ENCODE data around the gene MED12. TPM values are rescaled to one million over a fixed set of nuclear protein-coding genes. Genes with fewer than 3 reads are reported as not detected.
A peak's percentile ranks its signal among the peaks of the same experiment; 100 is the strongest.
"Not testable (repeated sequence)": the region's sequence is repeated elsewhere in the genome, so short reads cannot be mapped to it uniquely, and the experiment has no call there.

MED12 gene
- total RNA-seq, 3 donors from 2014 or later: 34.4 to 55.4 (median 47.8) TPM

DNA sequence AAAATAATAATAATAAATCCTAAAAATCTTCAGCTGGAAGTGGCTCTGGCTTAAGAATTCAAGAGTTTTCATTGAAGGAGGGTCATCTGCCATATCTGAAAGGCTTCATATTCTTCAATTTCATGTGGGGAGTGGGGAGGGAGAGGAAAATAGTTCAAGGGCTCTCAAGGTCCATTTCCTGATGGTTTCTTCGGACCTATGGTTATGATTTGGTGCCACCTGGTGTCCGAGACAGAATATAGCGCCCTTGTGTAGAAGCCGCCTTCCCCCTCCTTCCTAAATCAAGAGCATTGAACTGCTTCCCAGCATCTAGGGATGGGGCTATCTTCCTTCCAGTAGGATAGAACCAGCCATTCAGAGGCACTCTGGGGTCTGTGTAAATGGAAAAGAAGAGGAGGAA is 60.5 kb downstream of the MED12 start:
- Histone ChIP-seq H3K4me3 (no peak overlapping the region), H3K36me3 (ENCODE audit: low read depth) (no peaks in the 10 kb centered on the region), H3K9me3 (no peaks in the 10 kb centered on the region), H3K4me1 (ENCODE audit: low read depth) (no peaks in the 10 kb centered on the region)
- TF ChIP-seq, protein P1, sequence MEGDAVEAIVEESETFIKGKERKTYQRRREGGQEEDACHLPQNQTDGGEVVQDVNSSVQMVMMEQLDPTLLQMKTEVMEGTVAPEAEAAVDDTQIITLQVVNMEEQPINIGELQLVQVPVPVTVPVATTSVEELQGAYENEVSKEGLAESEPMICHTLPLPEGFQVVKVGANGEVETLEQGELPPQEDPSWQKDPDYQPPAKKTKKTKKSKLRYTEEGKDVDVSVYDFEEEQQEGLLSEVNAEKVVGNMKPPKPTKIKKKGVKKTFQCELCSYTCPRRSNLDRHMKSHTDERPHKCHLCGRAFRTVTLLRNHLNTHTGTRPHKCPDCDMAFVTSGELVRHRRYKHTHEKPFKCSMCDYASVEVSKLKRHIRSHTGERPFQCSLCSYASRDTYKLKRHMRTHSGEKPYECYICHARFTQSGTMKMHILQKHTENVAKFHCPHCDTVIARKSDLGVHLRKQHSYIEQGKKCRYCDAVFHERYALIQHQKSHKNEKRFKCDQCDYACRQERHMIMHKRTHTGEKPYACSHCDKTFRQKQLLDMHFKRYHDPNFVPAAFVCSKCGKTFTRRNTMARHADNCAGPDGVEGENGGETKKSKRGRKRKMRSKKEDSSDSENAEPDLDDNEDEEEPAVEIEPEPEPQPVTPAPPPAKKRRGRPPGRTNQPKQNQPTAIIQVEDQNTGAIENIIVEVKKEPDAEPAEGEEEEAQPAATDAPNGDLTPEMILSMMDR (IDR thresholded peaks at IDR 0.05): no peak
- ATAC-seq (peak; percentile 63), DNase-seq (peak in 2 of 3 donors; percentile 34 to 68)
- intact Hi-C loops (cut with DNase I, micrococcal nuclease): no loop called here

GRCh38 chrX:71180579-71181265 is 62.3 kb downstream of the MED12 start:
- DNase-seq; H3K4me3 ChIP-seq; H3K36me3 ChIP-seq (ENCODE audit: low read depth); intact Hi-C loops (cut with DNase I, micrococcal nuclease); ATAC-seq; H3K4me1 ChIP-seq (ENCODE audit: low read depth); H3K9me3 ChIP-seq: not testable (repeated sequence)

DNA sequence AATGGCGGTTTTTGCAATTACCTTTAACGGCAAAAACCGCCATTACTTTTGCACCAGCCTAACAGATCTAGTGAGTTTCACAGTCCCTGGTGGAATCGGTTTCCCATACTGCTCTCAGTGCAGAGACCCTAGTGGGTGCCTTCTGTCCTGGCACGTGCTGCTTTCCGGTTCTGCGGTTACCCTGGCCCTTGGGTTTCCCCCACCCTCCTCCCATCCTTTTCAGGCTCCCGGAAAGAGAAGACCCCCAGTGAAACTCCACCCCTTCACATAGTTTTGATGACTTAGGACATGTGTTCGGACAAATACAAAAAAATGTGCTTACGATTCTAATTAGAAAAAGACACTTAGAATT is 63.1 kb downstream of the MED12 start:
- TF ChIP-seq, protein P1 (IDR thresholded peaks at IDR 0.05): no peak
- ATAC-seq (peak; percentile 17), DNase-seq (peak in 2 of 3 donors; percentile 32 to 33)
- H3K4me1 ChIP-seq (ENCODE audit: low read depth): no peaks in the 10 kb centered on the region
- intact Hi-C loops (cut with DNase I, micrococcal nuclease): no loop called here
- no peaks in the 10 kb centered on the region for H3K9me3 ChIP-seq
- H3K4me3 ChIP-seq: no peak overlapping the region
- no peaks in the 10 kb centered on the region for H3K36me3 ChIP-seq (ENCODE audit: low read depth)

DNA sequence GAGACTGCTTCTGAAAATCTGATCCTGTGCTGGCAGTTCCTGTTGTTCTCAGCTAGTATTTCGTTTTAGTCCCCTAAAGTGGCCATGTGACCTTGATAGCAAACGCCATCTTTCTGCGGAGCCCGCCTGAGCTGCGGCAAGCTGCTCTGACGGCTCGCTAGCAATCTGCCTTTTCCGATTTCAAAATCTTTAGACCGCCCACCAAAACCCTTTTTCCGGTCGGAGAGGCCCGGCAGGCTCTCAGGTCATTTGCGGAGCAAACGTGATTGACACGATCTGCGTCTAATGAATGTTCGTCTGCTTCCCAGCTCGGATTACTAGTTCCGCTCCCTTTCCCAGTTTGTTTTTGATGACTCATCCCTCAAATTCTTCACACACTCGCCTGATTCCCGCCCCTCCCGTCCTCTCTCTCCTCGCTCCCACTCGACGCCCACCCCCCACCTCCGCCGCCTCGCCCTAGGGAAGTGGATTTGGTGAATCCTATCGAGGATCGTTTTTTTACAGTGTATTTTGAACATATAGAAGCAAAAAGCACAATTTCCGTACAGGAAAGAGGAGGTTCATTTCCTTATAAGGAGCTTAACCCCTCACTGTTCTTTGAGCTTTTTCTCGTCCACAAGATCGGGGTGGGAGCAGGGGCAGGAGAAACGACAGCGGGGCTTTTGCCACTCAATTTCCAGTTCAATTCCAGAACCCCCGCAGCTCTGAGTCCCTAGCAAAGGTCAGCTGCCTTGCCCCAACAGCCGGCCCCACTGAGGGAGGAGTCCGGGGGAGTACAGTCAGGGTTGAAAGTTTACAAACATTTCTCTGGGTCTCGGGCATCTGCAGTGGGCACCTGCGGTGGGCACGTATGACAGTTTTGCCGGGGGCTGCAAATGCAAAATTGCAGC is 63.8 kb downstream of the MED12 start:
- H3K36me3 ChIP-seq (ENCODE audit: low read depth): no peaks in the 10 kb centered on the region
- TF ChIP-seq, protein P1 (IDR thresholded peaks at IDR 0.05): no peak
- no peak overlapping the region for H3K4me3 ChIP-seq
- H3K9me3 ChIP-seq: no peaks in the 10 kb centered on the region
- no peaks in the 10 kb centered on the region for H3K4me1 ChIP-seq (ENCODE audit: low read depth)
- peak; percentile 96 for ATAC-seq
- intact Hi-C loops (cut with DNase I, micrococcal nuclease): no loop called here
- peak; percentile 80 to 88 (median 87) for DNase-seq

DNA sequence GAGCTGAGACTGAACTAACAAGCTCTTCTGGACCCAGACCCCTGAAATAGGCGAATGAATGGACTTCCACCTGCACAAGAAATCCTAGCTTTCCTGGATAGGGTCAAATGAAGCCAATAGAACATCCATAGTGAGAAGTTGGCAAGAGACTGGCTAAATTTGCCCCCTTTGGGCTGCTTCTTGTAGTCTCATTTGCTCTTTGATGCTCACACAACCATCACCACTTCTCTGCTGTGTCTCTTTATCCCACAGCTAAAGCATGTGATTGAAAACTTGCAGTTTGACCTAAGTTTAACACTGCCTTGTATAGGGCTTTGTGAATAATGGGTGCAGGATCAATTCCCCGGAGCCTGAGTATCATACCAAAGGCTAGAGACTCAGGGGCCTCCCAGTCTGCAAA is 64.5 kb downstream of the MED12 start:
- DNase-seq: no peak
- H3K36me3 ChIP-seq (ENCODE audit: low read depth): no peaks in the 10 kb centered on the region
- H3K9me3 ChIP-seq: no peaks in the 10 kb centered on the region
- TF ChIP-seq, protein P1 (IDR thresholded peaks at IDR 0.05): no peak
- no peak overlapping the region for H3K4me3 ChIP-seq
- intact Hi-C loops (cut with DNase I, micrococcal nuclease): no loop called here
- no peaks in the 10 kb centered on the region for H3K4me1 ChIP-seq (ENCODE audit: low read depth)
- ATAC-seq: no peak

DNA sequence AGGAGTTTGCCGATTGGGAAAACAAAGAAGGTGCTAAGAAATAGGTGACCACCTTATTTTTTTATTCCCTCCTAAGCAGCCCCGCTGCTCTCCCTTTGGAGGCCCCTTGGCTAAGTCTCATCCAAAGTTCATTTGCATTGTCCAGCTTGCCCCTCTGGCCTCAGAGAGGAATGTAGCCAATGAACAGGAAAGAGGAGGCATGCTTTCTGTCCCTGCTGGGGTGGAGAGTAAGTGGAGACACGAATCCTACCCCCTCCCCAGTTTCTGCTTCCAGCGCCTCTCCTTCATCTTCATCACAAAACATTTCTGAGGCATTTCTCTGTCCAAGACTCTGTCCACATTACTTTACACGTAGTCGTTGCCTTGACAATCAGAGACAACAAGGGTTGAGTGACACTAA is 64.9 kb downstream of the MED12 start:
- DNase-seq: no peak
- intact Hi-C loops (cut with DNase I, micrococcal nuclease): no loop called here
- no peak for ATAC-seq
- Histone ChIP-seq H3K4me1 (ENCODE audit: low read depth) (no peaks in the 10 kb centered on the region), H3K36me3 (ENCODE audit: low read depth) (no peaks in the 10 kb centered on the region), H3K9me3 (no peaks in the 10 kb centered on the region), H3K4me3 (no peak overlapping the region)
- TF ChIP-seq, protein P1 (IDR thresholded peaks at IDR 0.05): no peak

Measured in mucosa of descending colon (tissue), 3 donors.